Measurements from ENCODE around the gene ELAC2. TPM values are rescaled to one million over a fixed set of nuclear protein-coding genes. Genes with fewer than 3 reads are reported as not detected.

The ELAC2 gene
- total and polyA plus RNA-seq, 4 experiments from 2014 or later = 35.0 to 73.2 (median 59.4) TPM

DNA sequence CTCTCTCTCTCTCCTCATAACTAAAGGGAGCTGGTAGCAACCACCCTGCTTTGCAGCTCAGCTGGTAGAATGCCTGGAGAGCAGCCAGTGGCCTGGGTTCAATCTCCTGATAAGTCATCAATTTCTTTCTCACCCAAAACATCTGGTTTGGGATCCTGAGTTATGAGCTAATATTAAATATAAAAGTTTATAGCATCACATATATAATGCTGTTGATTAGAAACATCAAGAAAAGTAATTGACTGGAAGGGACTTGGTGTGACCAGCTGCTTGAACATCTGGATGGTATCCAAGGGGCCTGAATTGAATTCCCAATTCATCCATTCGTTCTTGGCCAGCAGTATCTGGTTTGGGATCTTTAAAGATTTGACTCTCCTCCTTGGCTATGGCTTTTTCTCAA, 12.2 kb upstream of the ELAC2 start:
- H3K4me3 ChIP-seq (ENCODE audit: low read length in 2 of 2) = no peak overlapping the region
- intact Hi-C loops (cut with micrococcal nuclease) = loop anchor here (2.0 to 5.0 kb wide), 3 partner anchors 307 to 1272 kb away; partner anchors contain the start of gene HS3ST3B1
- ChIA-PET POLR2A (ENCODE audit: partially characterized antibody) (interaction anchor here (3.3 kb wide), 1 partner anchor 11 kb away, joined by 21 read pairs; the partner anchor contains the start of gene ELAC2), CTCF (ENCODE audit: partially characterized antibody) (interaction anchor here (0.7 to 12.7 kb wide), 23 partner anchors 11 to 1896 kb away, joined by 3 to 312 read pairs (median 4); partner anchors contain the start of genes ELAC2 and ZNF18)
- Mint-ChIP-seq H3K27ac (no peak overlapping the region), H3K36me3 (no peaks in the 10 kb centered on the region), H3K27me3 (peaks cover 7 to 10% of the 10 kb centered on the region in 2 donors), H3K9me3 (peaks cover 0 to 13% (median 2%) of the 10 kb centered on the region in 8 donors), H3K4me1 (peaks cover 12 to 19% (median 14%) of the 10 kb centered on the region in 4 donors), H3K4me3 (no peak overlapping the region)
- H3K4me1 ChIP-seq (ENCODE audit: insufficient read depth, low read length) = peaks cover 4% of the 10 kb centered on the region
- no peaks in the 10 kb centered on the region for H3K27me3 ChIP-seq (ENCODE audit: insufficient read depth, low read length)
- no peak overlapping the region for H3K27ac ChIP-seq (ENCODE audit: low read depth, low read length)
- DNase-seq = no peak
- no peaks in the 10 kb centered on the region for H3K36me3 ChIP-seq (ENCODE audit: insufficient read depth, low read length)
- H3K9me3 ChIP-seq (ENCODE audit: control insufficient read depth in 1 of 2, low read length in 2 of 2) = no peaks in the 10 kb centered on the region

DNA sequence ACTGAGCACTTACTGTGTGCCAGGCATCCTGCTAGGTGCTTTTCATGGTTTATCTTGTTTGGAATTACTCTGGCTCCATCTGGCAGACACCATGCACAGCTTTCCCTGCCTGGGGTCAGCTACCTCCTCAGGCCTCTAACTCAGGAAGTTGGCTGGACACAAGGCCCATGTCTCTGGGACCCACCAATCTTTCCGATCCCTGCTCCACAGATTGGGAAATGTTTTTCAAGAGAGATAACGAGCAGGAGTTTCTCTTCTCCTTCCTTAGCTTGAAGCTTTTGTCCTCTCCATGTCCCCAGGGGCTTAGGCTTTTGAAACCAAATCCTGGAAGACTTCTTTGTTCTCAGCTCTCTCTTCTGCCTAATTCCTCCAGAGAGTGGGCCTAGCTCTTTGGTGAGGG, 11.5 kb upstream of the ELAC2 start:
- Mint-ChIP-seq H3K9me3 (peaks cover 0 to 8% (median under 1%) of the 10 kb centered on the region in 8 donors), H3K27ac (no peak overlapping the region), H3K27me3 (peaks cover 10 to 12% of the 10 kb centered on the region in 2 donors), H3K36me3 (no peaks in the 10 kb centered on the region), H3K4me1 (peaks cover 18 to 26% (median 20%) of the 10 kb centered on the region in 4 donors), H3K4me3 (no peak overlapping the region)
- no peaks in the 10 kb centered on the region for H3K36me3 ChIP-seq (ENCODE audit: insufficient read depth, low read length)
- ChIA-PET CTCF (ENCODE audit: partially characterized antibody) (interaction anchor here (1.0 to 12.7 kb wide), 10 partner anchors 12 to 1032 kb away, joined by 3 to 312 read pairs (median 10); partner anchors contain the start of genes ELAC2 and ZNF18), POLR2A (ENCODE audit: partially characterized antibody) (interaction anchor here (0.6 to 3.3 kb wide), 2 partner anchors 11 to 1517 kb away, joined by 5 to 21 read pairs; partner anchors contain the start of gene ELAC2)
- intact Hi-C loops (cut with micrococcal nuclease) = no loop called here
- H3K27ac ChIP-seq (ENCODE audit: low read depth, low read length) = no peak overlapping the region
- H3K4me3 ChIP-seq (ENCODE audit: low read length in 2 of 2) = no peak overlapping the region
- H3K27me3 ChIP-seq (ENCODE audit: insufficient read depth, low read length) = no peaks in the 10 kb centered on the region
- peaks cover 10% of the 10 kb centered on the region for H3K4me1 ChIP-seq (ENCODE audit: insufficient read depth, low read length)
- no peaks in the 10 kb centered on the region for H3K9me3 ChIP-seq (ENCODE audit: control insufficient read depth in 1 of 2, low read length in 2 of 2)
- DNase-seq = no peak

DNA sequence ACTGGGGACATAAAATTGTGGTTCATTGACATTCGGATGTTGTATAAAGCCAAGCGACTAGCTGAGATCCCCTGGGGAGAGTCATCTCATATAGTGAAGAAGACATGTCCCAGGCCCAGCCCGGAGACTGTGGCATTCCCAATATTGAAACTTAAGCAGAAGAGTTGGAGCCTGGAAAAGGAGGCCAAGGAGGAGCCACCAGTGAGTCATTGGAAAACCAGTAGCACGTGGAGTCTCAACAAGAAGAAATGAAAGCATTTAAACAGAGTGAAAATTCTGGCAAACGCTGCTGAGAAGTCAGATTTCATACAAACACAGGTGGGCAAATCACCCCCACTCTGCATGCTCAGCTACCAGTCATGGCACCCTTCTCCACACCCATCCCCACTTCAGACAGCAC, 9.4 kb upstream of the ELAC2 start:
- intact Hi-C loops (cut with micrococcal nuclease) = no loop called here
- Histone ChIP-seq H3K4me1 (ENCODE audit: insufficient read depth, low read length) (peaks cover 12% of the 10 kb centered on the region), H3K9me3 (ENCODE audit: control insufficient read depth in 1 of 2, low read length in 2 of 2) (no peaks in the 10 kb centered on the region), H3K27me3 (ENCODE audit: insufficient read depth, low read length) (no peaks in the 10 kb centered on the region), H3K27ac (ENCODE audit: low read depth, low read length) (no peak overlapping the region), H3K4me3 (ENCODE audit: low read length in 2 of 2) (no peak overlapping the region), H3K36me3 (ENCODE audit: insufficient read depth, low read length) (no peaks in the 10 kb centered on the region)
- H3K4me1 Mint-ChIP-seq = peaks cover 17 to 29% (median 21%) of the 10 kb centered on the region in 4 donors
- peak overlapping the region in 1 of 8 donors; percentile 27 for H3K4me3 Mint-ChIP-seq
- no peak overlapping the region for H3K27ac Mint-ChIP-seq
- ChIA-PET CTCF (ENCODE audit: partially characterized antibody) (interaction anchor here (0.9 to 12.7 kb wide), 2 partner anchors 13 to 24 kb away, joined by 3 to 312 read pairs; partner anchors contain the start of gene ELAC2), POLR2A (ENCODE audit: partially characterized antibody) (no interaction called here)
- no peaks in the 10 kb centered on the region for H3K36me3 Mint-ChIP-seq
- H3K27me3 Mint-ChIP-seq = peaks cover 10 to 12% of the 10 kb centered on the region in 2 donors
- DNase-seq = no peak
- peaks cover 0 to 6% (median 0%) of the 10 kb centered on the region in 8 donors for H3K9me3 Mint-ChIP-seq

DNA sequence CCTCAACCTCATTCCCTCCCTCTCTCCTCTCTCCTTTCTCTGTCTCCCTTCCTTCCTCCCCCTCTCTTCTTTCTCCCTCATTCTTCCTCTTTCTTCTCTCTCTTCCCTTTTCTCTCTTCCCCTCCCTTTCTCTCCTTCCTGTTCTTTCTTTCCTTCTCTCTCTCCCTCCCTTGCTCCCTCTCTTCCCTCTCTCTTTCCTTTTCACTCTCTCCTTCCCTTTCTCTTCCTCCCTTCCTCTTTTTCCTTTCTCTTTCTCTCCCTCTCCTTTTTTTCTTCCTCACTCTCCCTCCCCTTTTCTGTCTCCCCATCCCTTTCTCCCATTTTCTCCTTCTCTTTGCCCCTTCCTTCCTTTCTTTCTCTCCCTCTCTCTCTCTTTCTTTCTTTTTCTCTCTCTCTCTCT, 7.9 kb upstream of the ELAC2 start:
- H3K27ac Mint-ChIP-seq = no peak overlapping the region
- no peak overlapping the region for H3K4me3 ChIP-seq (ENCODE audit: low read length in 2 of 2)
- peaks cover 9% of the 10 kb centered on the region for H3K4me1 ChIP-seq (ENCODE audit: insufficient read depth, low read length)
- H3K4me3 Mint-ChIP-seq = no peak overlapping the region
- peaks cover 10 to 17% (median 12%) of the 10 kb centered on the region in 4 donors for H3K4me1 Mint-ChIP-seq
- no peaks in the 10 kb centered on the region for H3K9me3 ChIP-seq (ENCODE audit: control insufficient read depth in 1 of 2, low read length in 2 of 2)
- H3K27me3 Mint-ChIP-seq = peaks cover 10 to 12% of the 10 kb centered on the region in 2 donors
- ChIA-PET CTCF (ENCODE audit: partially characterized antibody) (interaction anchor here (12.7 kb wide), 1 partner anchor 11 kb away, joined by 312 read pairs; the partner anchor contains the start of gene ELAC2), POLR2A (ENCODE audit: partially characterized antibody) (no interaction called here)
- no peaks in the 10 kb centered on the region for H3K36me3 Mint-ChIP-seq
- no peak overlapping the region for H3K27ac ChIP-seq (ENCODE audit: low read depth, low read length)
- no peaks in the 10 kb centered on the region for H3K27me3 ChIP-seq (ENCODE audit: insufficient read depth, low read length)
- H3K9me3 Mint-ChIP-seq = peaks cover 0 to 6% (median 0%) of the 10 kb centered on the region in 8 donors
- intact Hi-C loops (cut with micrococcal nuclease) = no loop called here
- H3K36me3 ChIP-seq (ENCODE audit: insufficient read depth, low read length) = no peaks in the 10 kb centered on the region
- DNase-seq = no peak

DNA sequence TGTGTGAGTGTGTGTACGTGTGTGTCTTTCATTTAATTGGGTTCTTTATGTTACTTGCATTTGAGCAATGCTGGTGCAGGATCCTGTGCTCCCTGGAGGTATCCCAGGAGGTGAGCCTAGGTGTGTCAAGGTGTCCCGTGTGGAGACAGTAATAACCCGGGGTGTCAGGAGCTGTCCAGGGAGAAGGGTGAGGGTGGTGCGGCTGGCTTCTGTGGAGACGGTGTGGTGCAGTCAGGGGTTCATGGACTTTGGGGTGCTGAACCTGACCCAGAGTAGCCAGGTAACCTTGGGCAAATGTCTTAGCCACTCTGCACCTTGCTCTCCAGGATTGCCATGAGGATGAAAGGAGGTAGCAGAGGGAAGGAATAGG, 7.4 kb upstream of the ELAC2 start:
- Mint-ChIP-seq H3K27ac (no peak overlapping the region), H3K4me1 (peaks cover 7 to 13% (median 9%) of the 10 kb centered on the region in 4 donors), H3K4me3 (peak overlapping the region in 1 of 8 donors; percentile 59), H3K9me3 (peaks cover 0 to 6% (median 0%) of the 10 kb centered on the region in 8 donors), H3K27me3 (peaks cover 10 to 12% of the 10 kb centered on the region in 2 donors), H3K36me3 (no peaks in the 10 kb centered on the region)
- POLR2A ChIA-PET (ENCODE audit: partially characterized antibody) = no interaction called here
- H3K4me1 ChIP-seq (ENCODE audit: insufficient read depth, low read length) = peaks cover 9% of the 10 kb centered on the region
- no peak overlapping the region for H3K27ac ChIP-seq (ENCODE audit: low read depth, low read length)
- intact Hi-C loops (cut with micrococcal nuclease) = no loop called here
- CTCF ChIA-PET (ENCODE audit: partially characterized antibody) = interaction anchor here (12.7 kb wide), 1 partner anchor 11 kb away, joined by 312 read pairs; the partner anchor contains the start of gene ELAC2
- H3K27me3 ChIP-seq (ENCODE audit: insufficient read depth, low read length) = no peaks in the 10 kb centered on the region
- no peaks in the 10 kb centered on the region for H3K36me3 ChIP-seq (ENCODE audit: insufficient read depth, low read length)
- H3K9me3 ChIP-seq (ENCODE audit: control insufficient read depth in 1 of 2, low read length in 2 of 2) = no peaks in the 10 kb centered on the region
- no peak overlapping the region for H3K4me3 ChIP-seq (ENCODE audit: low read length in 2 of 2)
- no peak for DNase-seq

DNA sequence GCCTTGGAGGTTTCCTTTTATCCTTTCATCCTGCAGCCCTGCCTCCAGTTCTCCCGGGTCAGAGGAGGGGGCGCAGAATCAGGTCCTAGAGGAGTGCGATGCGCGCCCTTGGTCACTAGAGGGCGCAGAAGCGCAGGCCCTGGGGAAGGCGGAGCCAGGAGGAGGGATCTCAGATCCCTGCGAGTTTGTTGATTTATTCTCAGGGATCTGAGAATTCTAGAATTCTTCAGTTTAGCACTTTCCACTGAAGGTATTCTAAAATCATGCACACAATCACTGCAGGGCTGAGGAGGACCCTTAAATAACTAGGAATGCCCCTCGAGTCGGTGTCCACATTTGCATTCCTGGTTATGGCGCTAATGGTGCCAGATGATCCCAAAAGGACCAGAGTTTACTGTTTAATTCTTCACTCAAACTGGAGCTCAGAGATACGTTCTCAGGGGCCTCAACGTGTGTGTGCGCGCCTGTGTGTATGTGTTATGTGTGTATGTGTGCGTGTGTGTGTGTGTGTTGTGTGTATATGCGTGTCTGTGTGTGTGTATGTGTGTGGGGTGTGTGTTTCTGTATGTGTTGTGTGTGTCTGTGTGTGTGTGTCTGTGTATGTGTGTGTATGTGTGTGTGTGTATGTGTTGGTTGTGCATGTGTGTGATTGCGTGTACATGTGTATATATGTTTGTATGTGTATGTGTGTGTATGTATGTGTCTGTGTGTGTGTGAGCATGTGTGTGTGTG, 6.9 kb upstream of the ELAC2 start:
- H3K9me3 Mint-ChIP-seq = peaks cover 0 to 6% (median 0%) of the 10 kb centered on the region in 8 donors
- POLR2A ChIA-PET (ENCODE audit: partially characterized antibody) = no interaction called here
- Histone ChIP-seq H3K4me3 (ENCODE audit: low read length in 2 of 2) (no peak overlapping the region), H3K36me3 (ENCODE audit: insufficient read depth, low read length) (no peaks in the 10 kb centered on the region), H3K4me1 (ENCODE audit: insufficient read depth, low read length) (peaks cover 9% of the 10 kb centered on the region), H3K27ac (ENCODE audit: low read depth, low read length) (no peak overlapping the region), H3K9me3 (ENCODE audit: control insufficient read depth in 1 of 2, low read length in 2 of 2) (no peaks in the 10 kb centered on the region), H3K27me3 (ENCODE audit: insufficient read depth, low read length) (no peaks in the 10 kb centered on the region)
- no peaks in the 10 kb centered on the region for H3K36me3 Mint-ChIP-seq
- intact Hi-C loops (cut with micrococcal nuclease) = no loop called here
- peak in 4 of 5 donors; percentile 60 to 64 (median 61) for DNase-seq
- CTCF ChIA-PET (ENCODE audit: partially characterized antibody) = interaction anchor here (12.7 kb wide), 1 partner anchor 10 kb away, joined by 312 read pairs; the partner anchor contains the start of gene ELAC2
- peak overlapping the region in 1 of 7 donors; percentile 78 for H3K27ac Mint-ChIP-seq
- H3K4me1 Mint-ChIP-seq = peaks cover 6 to 12% (median 9%) of the 10 kb centered on the region in 4 donors
- peak overlapping the region in 6 of 8 donors; percentile 20 to 51 (median 33) for H3K4me3 Mint-ChIP-seq
- peaks cover 10 to 12% of the 10 kb centered on the region in 2 donors for H3K27me3 Mint-ChIP-seq

DNA sequence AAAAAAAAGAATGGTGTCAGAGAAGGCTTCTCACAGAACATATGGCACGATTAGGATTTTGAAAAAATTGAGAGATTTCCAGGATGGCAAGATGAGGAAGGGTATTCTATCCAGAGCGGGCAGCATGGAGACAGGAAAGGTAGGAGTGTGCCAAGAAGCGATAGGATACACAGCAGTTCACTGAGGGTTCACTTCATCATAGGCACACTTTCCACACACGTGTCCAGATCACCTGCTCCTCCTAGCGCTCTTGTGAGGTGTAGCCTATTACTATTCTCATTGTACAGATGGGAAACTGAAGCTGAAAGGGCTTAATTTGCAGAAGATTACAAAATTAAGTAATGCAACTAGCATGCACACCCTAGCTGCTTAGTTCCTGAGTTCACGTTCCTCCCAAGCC, 6.2 kb upstream of the ELAC2 start:
- peak in 1 of 5 donors; percentile 8 for DNase-seq
- POLR2A ChIA-PET (ENCODE audit: partially characterized antibody) = no interaction called here
- CTCF ChIA-PET (ENCODE audit: partially characterized antibody) = interaction anchor here (1.6 to 12.7 kb wide), 3 partner anchors 8 to 22 kb away, joined by 4 to 312 read pairs (median 8); partner anchors contain the start of gene ELAC2

More for the DNA sequence above, 6.2 kb upstream of the ELAC2 start:
- Mint-ChIP-seq H3K27ac (no peak overlapping the region), H3K4me3 (peak overlapping the region in 2 of 8 donors; percentile 51 to 53), H3K36me3 (no peaks in the 10 kb centered on the region), H3K9me3 (peaks cover 0 to 6% (median 0%) of the 10 kb centered on the region in 8 donors), H3K4me1 (peaks cover 6 to 12% (median 9%) of the 10 kb centered on the region in 4 donors), H3K27me3 (peaks cover 10 to 12% of the 10 kb centered on the region in 2 donors)
- Histone ChIP-seq H3K9me3 (ENCODE audit: control insufficient read depth in 1 of 2, low read length in 2 of 2) (no peaks in the 10 kb centered on the region), H3K27me3 (ENCODE audit: insufficient read depth, low read length) (no peaks in the 10 kb centered on the region), H3K4me1 (ENCODE audit: insufficient read depth, low read length) (peaks cover 9% of the 10 kb centered on the region), H3K27ac (ENCODE audit: low read depth, low read length) (no peak overlapping the region), H3K36me3 (ENCODE audit: insufficient read depth, low read length) (no peaks in the 10 kb centered on the region), H3K4me3 (ENCODE audit: low read length in 2 of 2) (no peak overlapping the region)
- intact Hi-C loops (cut with micrococcal nuclease) = no loop called here

Data from CD4-positive, alpha-beta memory T cell (primary cell).